Karpas-422 (cell line): ENCODE results near the gene RBL2. TPM values are rescaled to one million over a fixed set of nuclear protein-coding genes. Genes with fewer than 3 reads are reported as not detected.
A peak's percentile ranks its signal among the peaks of the same experiment; 100 is the strongest.

Experiments
- DNase-seq: peaks from one replicate; pipeline ENCODE4 v3.0.0-alpha.2; 2015
- H2AFZ ChIP-seq: fragments of 200-600 bp; sonication (generic); 2 replicates; pipeline ENCODE4 v1.6.1; 2014; ENCODE audit warnings: antibody characterized with exemption, low read length, mixed read lengths
- H3K27ac ChIP-seq: fragments of 200-600 bp; sonication (generic); 2 replicates; pipeline ENCODE4 v1.5.1; 2014; ENCODE audit warnings: mild to moderate bottlenecking, low read length, moderate library complexity
- H3K27me3 ChIP-seq: fragments of 200-600 bp; sonication (generic); 2 replicates; pipeline ENCODE4 v1.6.1; 2014; ENCODE audit warnings: low read length, mixed read lengths
- H3K36me3 ChIP-seq: fragments of 200-600 bp; sonication (generic); 2 replicates; pipeline ENCODE4 v1.6.1; 2014; ENCODE audit warnings: low read length, mixed read lengths; ENCODE audit not compliant: insufficient read depth
- H3K4me1 ChIP-seq: fragments of 200-600 bp; sonication (generic); 2 replicates; pipeline ENCODE4 v1.6.1; 2014; ENCODE audit warnings: mild to moderate bottlenecking, low read length, mixed read lengths
- H3K4me2 ChIP-seq: fragments of 200-600 bp; sonication (generic); 2 replicates; pipeline ENCODE4 v1.6.1; 2014; ENCODE audit warnings: low read length, low read depth, mild to moderate bottlenecking; ENCODE audit not compliant: poor library complexity, severe bottlenecking
- H3K4me3 ChIP-seq: fragments of 200-600 bp; sonication (generic); 2 replicates; pipeline ENCODE4 v1.5.1; 2014; ENCODE audit warnings: mild to moderate bottlenecking, antibody characterized with exemption, low read length, mixed read lengths
- H3K79me2 ChIP-seq: fragments of 200-600 bp; sonication (generic); 2 replicates; pipeline ENCODE4 v1.6.1; 2014; ENCODE audit warnings: mild to moderate bottlenecking, low read length, mixed read lengths
- H3K9ac ChIP-seq: fragments of 200-600 bp; sonication (generic); 2 replicates; pipeline ENCODE4 v1.6.0; 2014; ENCODE audit warnings: low read length
- H3K9me2 ChIP-seq: fragments of 200-600 bp; sonication (generic), shearing (Covaris generic); replicated peaks from 2 replicates; pipeline ENCODE4 v1.6.0; 2014; ENCODE audit warnings: mild to moderate bottlenecking, low read length, moderate library complexity; ENCODE audit not compliant: insufficient read depth
- H3K9me3 ChIP-seq: fragments of 300-700, 200-600 bp; sonication (generic); 2 replicates; pipeline ENCODE4 v1.6.1; 2014; ENCODE audit warnings: low read length, mixed read lengths
- H4K20me1 ChIP-seq: fragments of 200-600 bp; sonication (generic); 2 replicates; pipeline ENCODE4 v1.6.1; 2014; ENCODE audit warnings: mild to moderate bottlenecking, antibody characterized with exemption, low read length, low read depth; ENCODE audit not compliant: insufficient read depth
- total RNA-seq: library from RNA; depleted of rRNA; stranded (reverse); fragments of >200 nt; shearing (Covaris generic); gene quantifications from 2 replicates; pipeline ENCODE4 v1.2.3, GENCODE V29; 2014; ENCODE audit warnings: low replicate concordance

RBL2 gene
- total RNA-seq, 1 experiment from 2014 or later, result 97.9 TPM

DNA sequence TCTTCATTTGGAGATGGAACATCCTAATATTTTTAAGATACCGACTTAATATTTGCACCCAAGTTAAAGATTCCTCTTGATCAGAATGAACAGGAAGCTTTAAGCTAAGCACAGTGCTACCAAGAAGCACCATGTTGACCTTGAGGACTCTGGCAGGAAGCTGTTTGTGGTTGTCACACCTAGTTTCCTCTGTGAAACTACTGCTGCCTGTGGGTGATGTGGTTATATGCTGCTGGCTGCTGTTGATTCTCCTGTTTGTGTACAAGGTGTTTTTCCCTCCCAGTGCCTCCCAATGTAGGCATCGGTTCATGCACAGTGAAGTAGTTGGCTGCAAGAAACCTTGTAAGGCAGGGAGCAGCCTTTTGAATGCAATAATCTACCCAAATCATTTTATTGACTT is 23.4 kb downstream of the RBL2 start:
- Histone ChIP-seq H3K4me3 (no peak overlapping the region), H3K9me2 (no peaks in the 10 kb centered on the region), H4K20me1 (no peaks in the 10 kb centered on the region), H3K36me3 (peaks cover 51% of the 10 kb centered on the region), H3K27ac (0 out of 2 replicates have a peak overlapping the region, but pooled peaks have one; percentile 3), H3K79me2 (no peaks in the 10 kb centered on the region), H3K9me3 (no peaks in the 10 kb centered on the region), H2AFZ (no peak overlapping the region), H3K9ac (no peak overlapping the region), H3K4me1 (no peaks in the 10 kb centered on the region; the same call in 1 of the 2 replicates), H3K27me3 (no peaks in the 10 kb centered on the region), H3K4me2 (no peak overlapping the region)
- no peak for DNase-seq

GRCh38 chr16:53458635-53459034 is 24.4 kb downstream of the RBL2 start:
- Histone ChIP-seq H4K20me1 (no peaks in the 10 kb centered on the region), H3K79me2 (no peaks in the 10 kb centered on the region), H3K4me1 (no peaks in the 10 kb centered on the region; the same call in 1 of the 2 replicates), H3K27me3 (no peaks in the 10 kb centered on the region), H3K4me3 (no peak overlapping the region), H2AFZ (no peak overlapping the region), H3K9me2 (no peaks in the 10 kb centered on the region), H3K9me3 (no peaks in the 10 kb centered on the region), H3K9ac (no peak overlapping the region), H3K4me2 (no peak overlapping the region), H3K27ac (no peak overlapping the region), H3K36me3 (peaks cover 47% of the 10 kb centered on the region)
- no peak for DNase-seq

DNA sequence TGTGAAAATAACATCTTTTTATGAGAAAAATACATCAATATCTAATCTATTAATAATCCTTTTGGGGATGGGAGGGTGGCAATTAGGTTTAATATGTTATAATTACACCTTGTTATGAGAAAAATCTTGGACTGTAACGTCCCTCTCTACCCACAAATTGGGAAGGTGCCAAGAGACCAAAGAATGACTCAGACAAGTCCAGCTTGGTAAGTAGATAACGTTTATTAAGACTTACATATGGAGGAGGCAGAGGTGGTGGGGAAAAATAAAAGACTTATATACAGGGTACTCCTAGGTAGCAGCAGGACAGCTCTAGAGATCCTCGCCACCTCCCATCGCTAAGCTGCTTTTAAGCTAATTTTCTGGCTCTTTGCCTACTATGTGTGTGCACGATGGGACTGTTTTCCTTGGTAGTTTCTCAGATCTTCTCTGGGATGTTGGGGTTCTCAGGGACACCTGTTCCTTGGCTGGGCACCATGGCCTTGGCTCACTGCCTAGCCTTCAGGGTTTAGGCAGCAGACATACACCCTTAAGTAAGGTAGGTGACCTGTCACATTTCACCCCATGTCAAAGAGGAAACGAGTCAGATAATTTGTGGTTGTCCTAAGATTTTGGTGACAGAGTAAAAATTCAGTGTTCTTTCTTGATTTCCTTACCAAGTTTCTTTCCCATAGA is 31.5 kb downstream of the RBL2 start:
- Histone ChIP-seq H3K36me3 (peaks cover 52% of the 10 kb centered on the region; the same call in 1 of the 2 replicates), H3K4me2 (no peak overlapping the region), H3K27me3 (no peaks in the 10 kb centered on the region), H2AFZ (no peak overlapping the region), H4K20me1 (no peaks in the 10 kb centered on the region), H3K4me3 (no peak overlapping the region), H3K79me2 (no peaks in the 10 kb centered on the region), H3K27ac (no peak overlapping the region), H3K9me3 (no peaks in the 10 kb centered on the region), H3K9me2 (no peaks in the 10 kb centered on the region), H3K4me1 (no peaks in the 10 kb centered on the region), H3K9ac (no peak overlapping the region)
- no peak for DNase-seq

GRCh38 chr16:53476867-53477266 is 42.6 kb downstream of the RBL2 start:
- peaks cover 85% of the 10 kb centered on the region for H3K36me3 ChIP-seq
- H3K4me1 ChIP-seq, result no peaks in the 10 kb centered on the region

GRCh38 chr16:53478965-53479364 is 44.7 kb downstream of the RBL2 start:
- no peaks in the 10 kb centered on the region for H3K4me1 ChIP-seq
- no peaks in the 10 kb centered on the region for H3K9me3 ChIP-seq
- no peak overlapping the region for H3K4me3 ChIP-seq
- H3K27me3 ChIP-seq, result no peaks in the 10 kb centered on the region
- H3K4me2 ChIP-seq, result no peak overlapping the region
- no peak for DNase-seq
- 0 out of 2 replicates have a peak, but pooled peaks cover 7% of the 10 kb centered on the region for H3K79me2 ChIP-seq
- no peak overlapping the region for H2AFZ ChIP-seq
- H3K9ac ChIP-seq, result no peak overlapping the region
- H3K27ac ChIP-seq, result no peak overlapping the region
- no peaks in the 10 kb centered on the region for H4K20me1 ChIP-seq
- peaks cover 79% of the 10 kb centered on the region for H3K36me3 ChIP-seq
- no peaks in the 10 kb centered on the region for H3K9me2 ChIP-seq

More at GRCh38 chr16:53476867-53477266, 42.6 kb downstream of the RBL2 start:
- Histone ChIP-seq H3K27me3 (no peaks in the 10 kb centered on the region), H3K9ac (no peak overlapping the region), H3K9me3 (peaks cover 5% of the 10 kb centered on the region; the same call in 1 of the 2 replicates), H2AFZ (no peak overlapping the region), H3K79me2 (0 out of 2 replicates have a peak, but pooled peaks cover 12% of the 10 kb centered on the region), H3K4me3 (no peak overlapping the region), H4K20me1 (no peaks in the 10 kb centered on the region), H3K4me2 (no peak overlapping the region), H3K27ac (no peak overlapping the region), H3K9me2 (no peaks in the 10 kb centered on the region)
- no peak for DNase-seq

DNA sequence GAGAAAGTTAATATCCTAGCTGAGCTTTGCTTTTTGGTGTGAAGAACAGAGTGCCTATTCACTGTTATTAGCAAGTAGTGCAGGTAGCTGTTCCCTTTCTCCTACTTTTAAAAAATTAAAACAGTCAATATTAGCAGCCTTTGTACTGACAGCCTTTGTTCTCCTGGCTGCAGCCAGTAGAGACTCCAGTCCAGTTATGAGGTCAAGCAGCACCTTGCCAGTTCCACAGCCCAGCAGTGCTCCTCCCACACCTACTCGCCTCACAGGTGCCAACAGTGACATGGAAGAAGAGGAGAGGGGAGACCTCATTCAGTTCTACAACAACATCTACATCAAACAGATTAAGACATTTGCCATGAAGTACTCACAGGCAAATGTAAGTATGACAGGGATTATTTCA is 46.1 kb downstream of the RBL2 start:
- Histone ChIP-seq H3K27ac (no peak overlapping the region), H3K9me3 (no peaks in the 10 kb centered on the region), H3K36me3 (peaks cover 79% of the 10 kb centered on the region), H3K4me1 (no peaks in the 10 kb centered on the region), H3K4me3 (no peak overlapping the region), H3K9me2 (no peaks in the 10 kb centered on the region), H3K79me2 (0 out of 2 replicates have a peak, but pooled peaks cover 4% of the 10 kb centered on the region), H3K27me3 (no peaks in the 10 kb centered on the region), H3K9ac (no peak overlapping the region), H3K4me2 (no peak overlapping the region), H2AFZ (no peak overlapping the region), H4K20me1 (no peaks in the 10 kb centered on the region)
- DNase-seq, result no peak

DNA sequence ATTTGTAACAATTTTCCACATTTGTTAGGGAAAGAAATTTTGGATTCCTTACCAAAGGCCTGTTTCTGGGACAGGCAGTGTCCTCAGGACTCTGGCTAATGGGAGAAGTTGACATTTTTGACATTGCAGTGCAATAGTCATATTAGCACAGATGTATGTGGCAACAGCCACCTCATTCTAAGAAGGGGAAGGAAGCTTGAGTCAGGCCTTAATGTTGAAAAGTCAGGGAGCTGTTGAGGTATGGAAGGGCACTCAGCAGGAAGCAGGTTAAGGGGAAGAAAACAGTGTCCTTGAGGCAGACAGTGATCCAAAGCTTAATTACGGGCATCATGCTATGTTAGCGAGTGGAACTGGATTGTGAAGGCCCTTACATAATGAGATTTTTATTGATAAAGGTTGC is 47.9 kb downstream of the RBL2 start:
- Histone ChIP-seq H3K4me1 (no peaks in the 10 kb centered on the region), H3K9me2 (no peaks in the 10 kb centered on the region), H3K9me3 (no peaks in the 10 kb centered on the region), H3K27ac (no peak overlapping the region), H3K79me2 (no peaks in the 10 kb centered on the region), H2AFZ (no peak overlapping the region), H3K36me3 (peaks cover 79% of the 10 kb centered on the region), H3K4me2 (no peak overlapping the region), H3K27me3 (no peaks in the 10 kb centered on the region), H3K4me3 (no peak overlapping the region), H3K9ac (no peak overlapping the region), H4K20me1 (no peaks in the 10 kb centered on the region)
- no peak for DNase-seq

GRCh38 chr16:53484542-53484941 is 50.3 kb downstream of the RBL2 start:
- H3K4me1 ChIP-seq, result no peaks in the 10 kb centered on the region
- no peak overlapping the region for H3K4me3 ChIP-seq
- no peak overlapping the region for H3K9ac ChIP-seq
- H3K27ac ChIP-seq, result no peak overlapping the region
- H3K4me2 ChIP-seq, result no peak overlapping the region
- no peak for DNase-seq
- H3K27me3 ChIP-seq, result no peaks in the 10 kb centered on the region
- H4K20me1 ChIP-seq, result no peaks in the 10 kb centered on the region
- peaks cover 58% of the 10 kb centered on the region for H3K36me3 ChIP-seq
- no peaks in the 10 kb centered on the region for H3K9me3 ChIP-seq
- no peak overlapping the region for H2AFZ ChIP-seq
- H3K9me2 ChIP-seq, result no peaks in the 10 kb centered on the region
- H3K79me2 ChIP-seq, result no peaks in the 10 kb centered on the region
